HG03025 (cell line): Measurements from ENCODE around the gene ZNF451.
A peak's percentile ranks its signal among the peaks of the same experiment; 100 is the strongest.
"Not testable (repeated sequence)": the region's sequence is repeated elsewhere in the genome, so short reads cannot be mapped to it uniquely, and the experiment has no call there.

Experiments used
- ATAC-seq: cut with Tn5 transposase; IDR thresholded peaks from one replicate; pipeline ENCODE4 v1.9.1; 2021; ENCODE audit warnings: mild to moderate bottlenecking, moderate library complexity; ENCODE audit not compliant: unreplicated experiment, low FRiP score

The ZNF451 gene

GRCh38 chr6:57089687-57090457 lies at the start of gene ZNF451:
ZNF451 (plus strand) TSS chr6:57090188; CDS start chr6:57090254, 66 bp downstream.
- peak; percentile 90 for ATAC-seq

GRCh38 chr6:57044061-57044460 lies 45.9 kb upstream of the ZNF451 start:
- not testable (repeated sequence) for ATAC-seq

- no peak for ATAC-seq
These were observed 45.4 kb upstream of the ZNF451 start for GRCh38 chr6:57044568-57044967.

GRCh38 chr6:57046332-57047256 lies 43.4 kb upstream of the ZNF451 start, which contains the start of gene KIAA1586:
KIAA1586 (plus strand) TSS chr6:57046693; CDS start chr6:57046756, 63 bp downstream.
- peak; percentile 96 for ATAC-seq

- ATAC-seq: peak; percentile 19
These were observed 42.8 kb upstream of the ZNF451 start for GRCh38 chr6:57047257-57047585.

GRCh38 chr6:57047859-57048258 lies 42.1 kb upstream of the ZNF451 start:
- ATAC-seq: not testable (repeated sequence)

- no peak for ATAC-seq
These were observed 41.4 kb upstream of the ZNF451 start for GRCh38 chr6:57048577-57048976.

- ATAC-seq: no peak
These were observed 26.1 kb upstream of the ZNF451 start for GRCh38 chr6:57063847-57064246.

GRCh38 chr6:57064809-57065208 lies 25.2 kb upstream of the ZNF451 start:
- no peak for ATAC-seq

GRCh38 chr6:57068061-57068460 lies 21.9 kb upstream of the ZNF451 start:
- no peak for ATAC-seq

GRCh38 chr6:57069228-57069627 lies 20.8 kb upstream of the ZNF451 start:
- ATAC-seq: no peak

- ATAC-seq: no peak
These were observed 20.1 kb upstream of the ZNF451 start for GRCh38 chr6:57069920-57070331.

- no peak for ATAC-seq
These were observed 17.9 kb upstream of the ZNF451 start for GRCh38 chr6:57072108-57072507.

- ATAC-seq: no peak
These were observed 15.6 kb upstream of the ZNF451 start for GRCh38 chr6:57074383-57074782.

- ATAC-seq: no peak
These were observed 14.9 kb upstream of the ZNF451 start for GRCh38 chr6:57075092-57075491.

- ATAC-seq: no peak
These were observed 11.3 kb upstream of the ZNF451 start for GRCh38 chr6:57078531-57079207.

GRCh38 chr6:57085471-57085870 lies 4.5 kb upstream of the ZNF451 start:
- no peak for ATAC-seq

GRCh38 chr6:57086843-57087242 lies 3.1 kb upstream of the ZNF451 start:
- no peak for ATAC-seq

GRCh38 chr6:57087916-57088315 lies 2.1 kb upstream of the ZNF451 start:
- ATAC-seq: no peak

GRCh38 chr6:57089265-57089664 lies 723 bp upstream of the ZNF451 start:
- ATAC-seq: no peak
